Breast epithelium (tissue), 3 donors: Measurements from ENCODE around the gene MAP1LC3B2.

Source experiments
- POLR2A ChIP-seq: fragments of 450-650 bp; IDR thresholded peaks from one replicate; pipeline ENCODE4 v1.6.1; 2016; ENCODE audit warnings: antibody characterized with exemption, mild to moderate bottlenecking, moderate library complexity
- POLR2AphosphoS5 ChIP-seq, 3 donors: sonication (generic); formaldehyde crosslinking; IDR thresholded peaks; one replicate each; pipeline ENCODE4 v1.6.1; 2017; ENCODE audit warnings: antibody characterized with exemption in 3 of 3
- TF ChIP-seq, protein P1 (sequence below), 3 donors: fragments of 450-650 bp; IDR thresholded peaks; one replicate each; pipeline ENCODE4 v1.5.1; 2016 to 2017; ENCODE audit warnings: antibody characterized with exemption in 3 of 3, mild to moderate bottlenecking in 3 of 3, moderate library complexity in 3 of 3

DNA sequence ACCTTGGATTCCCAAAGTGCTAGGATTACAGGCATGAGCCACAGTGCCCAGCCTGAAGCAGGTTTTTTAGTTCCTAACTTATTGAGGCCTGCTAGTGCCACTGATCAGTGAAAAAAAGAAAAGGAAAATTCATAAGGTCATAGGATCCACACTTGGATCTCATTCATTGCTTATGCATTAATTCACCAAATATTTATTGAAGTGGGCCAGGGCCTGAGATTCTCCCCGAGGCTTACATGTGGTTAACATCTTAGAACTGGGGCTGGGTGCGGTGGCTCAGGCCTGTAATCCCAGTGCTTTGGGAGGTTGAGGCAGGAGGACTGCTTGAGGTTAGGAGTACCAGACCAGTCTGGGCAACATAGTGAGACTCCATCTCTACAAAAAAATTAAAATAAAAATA lies 29.5 kb upstream of the MAP1LC3B2 start:
- TF ChIP-seq, protein P1, sequence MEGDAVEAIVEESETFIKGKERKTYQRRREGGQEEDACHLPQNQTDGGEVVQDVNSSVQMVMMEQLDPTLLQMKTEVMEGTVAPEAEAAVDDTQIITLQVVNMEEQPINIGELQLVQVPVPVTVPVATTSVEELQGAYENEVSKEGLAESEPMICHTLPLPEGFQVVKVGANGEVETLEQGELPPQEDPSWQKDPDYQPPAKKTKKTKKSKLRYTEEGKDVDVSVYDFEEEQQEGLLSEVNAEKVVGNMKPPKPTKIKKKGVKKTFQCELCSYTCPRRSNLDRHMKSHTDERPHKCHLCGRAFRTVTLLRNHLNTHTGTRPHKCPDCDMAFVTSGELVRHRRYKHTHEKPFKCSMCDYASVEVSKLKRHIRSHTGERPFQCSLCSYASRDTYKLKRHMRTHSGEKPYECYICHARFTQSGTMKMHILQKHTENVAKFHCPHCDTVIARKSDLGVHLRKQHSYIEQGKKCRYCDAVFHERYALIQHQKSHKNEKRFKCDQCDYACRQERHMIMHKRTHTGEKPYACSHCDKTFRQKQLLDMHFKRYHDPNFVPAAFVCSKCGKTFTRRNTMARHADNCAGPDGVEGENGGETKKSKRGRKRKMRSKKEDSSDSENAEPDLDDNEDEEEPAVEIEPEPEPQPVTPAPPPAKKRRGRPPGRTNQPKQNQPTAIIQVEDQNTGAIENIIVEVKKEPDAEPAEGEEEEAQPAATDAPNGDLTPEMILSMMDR (IDR thresholded peaks at IDR 0.05), result no peak
- no peak for TF ChIP-seq POLR2AphosphoS5 (IDR thresholded peaks at IDR 0.05)
- TF ChIP-seq POLR2A, result no peak
